Fibroblast of lung (primary cell): ENCODE results near the gene NES. TPM values are rescaled to one million over a fixed set of nuclear protein-coding genes. Genes with fewer than 3 reads are reported as not detected.

Experiments
- DNase-seq, 2 donors: peaks; one replicate each; pipeline versions ENCODE4 v3.0.0 to v3.0.0-alpha.2; 2010; ENCODE audit warnings: low read depth in 2 of 2
- H2AFZ ChIP-seq: 2 replicates; pipeline ENCODE4 v1.5.1; 2012; ENCODE audit warnings: low read length, control low read depth, inconsistent platforms
- H3K27ac ChIP-seq: 2 replicates; pipeline ENCODE4 v1.5.1; 2011; ENCODE audit warnings: low read length, control low read depth; ENCODE audit not compliant: insufficient read depth
- H3K27me3 ChIP-seq: 2 replicates; pipeline ENCODE4 v1.5.1; 2011; ENCODE audit warnings: mild to moderate bottlenecking, low read length; ENCODE audit not compliant: control insufficient read depth, insufficient read depth
- H3K36me3 ChIP-seq: 2 replicates; pipeline ENCODE4 v1.5.1; 2011; ENCODE audit warnings: low read length; ENCODE audit not compliant: control insufficient read depth, insufficient read depth
- H3K4me1 ChIP-seq: 2 replicates; pipeline ENCODE4 v1.5.1; 2011; ENCODE audit warnings: low read length; ENCODE audit not compliant: control insufficient read depth, insufficient read depth; ENCODE audit errors: extremely low read depth
- H3K4me2 ChIP-seq: 2 replicates; pipeline ENCODE4 v1.5.1; 2011; ENCODE audit warnings: low read length, control low read depth; ENCODE audit not compliant: insufficient read depth; ENCODE audit errors: extremely low read depth
- H3K4me3 ChIP-seq, 4 experiments: fragments of 200-600 bp in 1 of 4; sonication (generic) in 1 of 4; replicated peaks in 1 of 4; 2 replicates each; pipeline ENCODE4 v1.5.1; 2011 to 2016; ENCODE audit warnings: low read length in 4 of 4, low read depth in 3 of 4, mild to moderate bottlenecking in 3 of 4, control low read depth in 2 of 4, inconsistent platforms in 1 of 4, mixed read lengths in 1 of 4; ENCODE audit not compliant: insufficient read depth in 1 of 4; ENCODE audit errors: control extremely low read depth in 1 of 4
- H3K79me2 ChIP-seq: 2 replicates; pipeline ENCODE4 v1.5.1; 2012; ENCODE audit warnings: mild to moderate bottlenecking, low read length, inconsistent platforms; ENCODE audit not compliant: control insufficient read depth, insufficient read depth
- H3K9ac ChIP-seq: 2 replicates; pipeline ENCODE4 v1.5.1; 2011; ENCODE audit warnings: mild to moderate bottlenecking, low read length, control low read depth; ENCODE audit not compliant: insufficient read depth
- H3K9me3 ChIP-seq: 2 replicates; pipeline ENCODE4 v1.5.1; 2012; ENCODE audit warnings: low read depth, low read length; ENCODE audit not compliant: control insufficient read depth, insufficient read depth
- H4K20me1 ChIP-seq: 2 replicates; pipeline ENCODE4 v1.5.1; 2011; ENCODE audit warnings: low read length; ENCODE audit not compliant: control insufficient read depth, insufficient read depth; ENCODE audit errors: extremely low read depth
- EZH2 ChIP-seq: IDR thresholded peaks from 2 replicates; pipeline ENCODE4 v1.5.1; 2012; ENCODE audit warnings: low read length, control low read depth, mild to moderate bottlenecking; ENCODE audit errors: missing control alignments
- polyA plus RNA-seq, 2 donors: library from polyadenylated mRNA; depleted of rRNA in 1 of 2; stranded (reverse) in 1 of 2; unstranded in 1 of 2; fragments of >200 nt; gene quantifications; 2 replicates each; pipeline ENCODE4 v1.2.1, GENCODE V29; 2011 to 2012; ENCODE audit warnings: missing spikeins in 1 of 2
- total RNA-seq: library from RNA; depleted of rRNA; stranded (reverse); fragments of >200 nt; gene quantifications from 2 replicates; pipeline ENCODE4 v1.2.1, GENCODE V29; 2014
- TF ChIP-seq, protein P1 (sequence below), 2 donors: IDR thresholded peaks in 1 of 2; conservative IDR thresholded peaks in 1 of 2; 1 replicate in 1 of 2; 2 replicates in 1 of 2; pipeline ENCODE4 v1.5.1; 2011 to 2012; ENCODE audit warnings: low read length in 2 of 2, control low read depth in 1 of 2, inconsistent platforms in 1 of 2, low read depth in 1 of 2, mild to moderate bottlenecking in 1 of 2

The NES gene
- total and polyA plus RNA-seq, 2 donors (not counting 1 experiment from before 2014, with no cell fraction given), result 34.6 to 87.4 TPM

DNA sequence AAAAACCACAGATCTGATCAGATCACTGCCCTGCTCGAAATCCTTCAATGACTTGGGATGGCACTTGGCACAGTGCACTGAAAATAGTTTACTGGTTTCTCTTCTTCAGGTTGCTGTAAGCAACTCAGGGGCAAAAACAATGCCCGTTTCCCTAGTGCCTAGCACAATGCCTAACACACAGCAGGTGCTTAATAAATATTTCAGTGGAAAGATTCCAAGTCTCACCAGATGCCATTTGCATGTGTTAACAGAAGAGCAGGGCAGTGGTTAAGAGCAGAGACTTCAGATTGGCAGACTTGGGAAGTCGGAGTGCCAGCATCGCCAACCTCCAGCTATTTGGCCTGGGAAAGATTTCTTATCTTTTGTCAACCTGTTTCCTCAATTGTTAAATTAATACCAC lies 40.1 kb upstream of the NES start:
- TF ChIP-seq, protein P1, sequence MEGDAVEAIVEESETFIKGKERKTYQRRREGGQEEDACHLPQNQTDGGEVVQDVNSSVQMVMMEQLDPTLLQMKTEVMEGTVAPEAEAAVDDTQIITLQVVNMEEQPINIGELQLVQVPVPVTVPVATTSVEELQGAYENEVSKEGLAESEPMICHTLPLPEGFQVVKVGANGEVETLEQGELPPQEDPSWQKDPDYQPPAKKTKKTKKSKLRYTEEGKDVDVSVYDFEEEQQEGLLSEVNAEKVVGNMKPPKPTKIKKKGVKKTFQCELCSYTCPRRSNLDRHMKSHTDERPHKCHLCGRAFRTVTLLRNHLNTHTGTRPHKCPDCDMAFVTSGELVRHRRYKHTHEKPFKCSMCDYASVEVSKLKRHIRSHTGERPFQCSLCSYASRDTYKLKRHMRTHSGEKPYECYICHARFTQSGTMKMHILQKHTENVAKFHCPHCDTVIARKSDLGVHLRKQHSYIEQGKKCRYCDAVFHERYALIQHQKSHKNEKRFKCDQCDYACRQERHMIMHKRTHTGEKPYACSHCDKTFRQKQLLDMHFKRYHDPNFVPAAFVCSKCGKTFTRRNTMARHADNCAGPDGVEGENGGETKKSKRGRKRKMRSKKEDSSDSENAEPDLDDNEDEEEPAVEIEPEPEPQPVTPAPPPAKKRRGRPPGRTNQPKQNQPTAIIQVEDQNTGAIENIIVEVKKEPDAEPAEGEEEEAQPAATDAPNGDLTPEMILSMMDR (conservative IDR thresholded peaks at IDR 0.05 in 1 of 2, IDR thresholded peaks at IDR 0.05 in 1 of 2; ENCODE audit: low read depth in 1 of 2, low read length in 2 of 2), result no peak
- no peak for TF ChIP-seq EZH2

DNA sequence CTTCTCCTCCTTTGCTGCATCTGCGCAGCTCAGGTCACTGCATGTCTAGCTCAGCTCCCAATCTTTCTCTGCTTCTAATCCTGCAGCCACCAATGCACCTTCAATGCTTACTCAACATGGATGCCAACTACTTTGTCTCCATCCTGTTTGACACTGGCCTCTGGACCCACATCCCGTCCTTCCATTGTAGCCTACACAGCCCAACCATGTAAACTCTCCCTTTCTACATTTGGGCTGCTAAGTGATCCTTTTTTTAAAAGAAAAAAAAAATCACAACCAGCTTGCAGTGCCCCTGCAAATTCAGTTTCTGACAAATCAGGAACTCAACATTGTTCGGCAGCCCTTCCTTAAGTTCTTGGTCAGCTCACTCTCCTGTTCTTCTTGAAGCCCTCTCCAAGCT lies 37.6 kb upstream of the NES start:
- Histone ChIP-seq H3K4me3 (no peak overlapping the region), H3K36me3 (no peaks in the 10 kb centered on the region), H3K27ac (no peak overlapping the region), H4K20me1 (no peaks in the 10 kb centered on the region), H3K27me3 (no peaks in the 10 kb centered on the region), H2AFZ (no peak overlapping the region), H3K4me1 (peaks cover 21% of the 10 kb centered on the region), H3K9ac (no peak overlapping the region), H3K79me2 (no peaks in the 10 kb centered on the region), H3K4me2 (no peak overlapping the region), H3K9me3 (no peaks in the 10 kb centered on the region)
- no peak for DNase-seq
- TF ChIP-seq, protein P1 (conservative IDR thresholded peaks at IDR 0.05 in 1 of 2, IDR thresholded peaks at IDR 0.05 in 1 of 2; ENCODE audit: low read depth in 1 of 2, low read length in 2 of 2), result no peak
- TF ChIP-seq EZH2, result no peak

More for the DNA sequence above, 40.1 kb upstream of the NES start:
- Histone ChIP-seq H3K27ac (no peak overlapping the region), H3K27me3 (no peaks in the 10 kb centered on the region), H3K4me3 (no peak overlapping the region), H3K9me3 (no peaks in the 10 kb centered on the region), H3K4me2 (no peak overlapping the region), H2AFZ (no peak overlapping the region), H3K79me2 (no peaks in the 10 kb centered on the region), H3K9ac (no peak overlapping the region), H4K20me1 (no peaks in the 10 kb centered on the region), H3K4me1 (peaks cover 6% of the 10 kb centered on the region), H3K36me3 (peaks cover 2% of the 10 kb centered on the region)
- peak in 1 of 2 donors; percentile 30 for DNase-seq

DNA sequence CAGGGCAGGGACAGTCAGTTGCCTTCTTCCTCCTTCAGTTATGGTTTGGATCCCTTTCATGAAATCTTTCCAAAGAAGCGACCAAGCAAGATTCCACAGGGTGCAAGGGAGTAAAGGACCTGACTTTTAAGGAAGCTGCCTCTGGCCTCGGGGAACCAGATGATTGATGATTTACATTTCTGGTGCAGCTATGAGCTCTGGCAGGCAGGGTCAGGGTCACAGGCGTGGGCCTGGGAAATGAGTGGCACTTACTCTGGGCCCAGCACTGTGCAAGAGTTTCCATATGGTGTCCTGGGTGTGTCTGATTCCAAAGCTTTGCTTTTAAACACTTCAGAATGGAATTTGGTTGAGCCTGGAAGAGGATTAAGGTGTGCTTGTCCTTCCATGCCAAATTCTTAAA lies 35.4 kb upstream of the NES start:
- H3K4me2 ChIP-seq, result peak overlapping the region; percentile 23
- no peaks in the 10 kb centered on the region for H4K20me1 ChIP-seq
- H2AFZ ChIP-seq, result no peak overlapping the region
- no peaks in the 10 kb centered on the region for H3K27me3 ChIP-seq
- TF ChIP-seq, protein P1 (conservative IDR thresholded peaks at IDR 0.05 in 1 of 2, IDR thresholded peaks at IDR 0.05 in 1 of 2; ENCODE audit: low read depth in 1 of 2, low read length in 2 of 2), result no peak
- TF ChIP-seq EZH2, result no peak
- no peak overlapping the region for H3K27ac ChIP-seq
- H3K4me1 ChIP-seq, result peaks cover 41% of the 10 kb centered on the region
- peak; percentile 36 to 53 for DNase-seq
- no peaks in the 10 kb centered on the region for H3K79me2 ChIP-seq
- no peak overlapping the region for H3K9ac ChIP-seq
- H3K9me3 ChIP-seq, result no peaks in the 10 kb centered on the region
- H3K36me3 ChIP-seq, result no peaks in the 10 kb centered on the region
- no peak overlapping the region for H3K4me3 ChIP-seq
